ENCODE measurements around the gene SLC5A4. TPM values are rescaled to one million over a fixed set of nuclear protein-coding genes. Genes with fewer than 3 reads are reported as not detected.

SLC5A4 gene
- total RNA-seq, 1 experiment from 2014 or later = not detected

GRCh38 chr22:32216911-32217310 lies 38.2 kb downstream of the SLC5A4 start:
- Histone ChIP-seq H3K79me2 (ENCODE audit: insufficient read depth, low read length) (no peaks in the 10 kb centered on the region), H2BK20ac (ENCODE audit: low read depth, low read length, poor library complexity, severe bottlenecking) (no peak overlapping the region), H3K14ac (ENCODE audit: insufficient read depth, low read length) (no peak overlapping the region), H2BK12ac (ENCODE audit: insufficient read length, low read depth, low read length) (no peak overlapping the region), H4K8ac (replicated peaks; ENCODE audit: insufficient read length, low read depth, low read length) (no peak overlapping the region), H2BK5ac (ENCODE audit: insufficient read length, low read length) (no peak overlapping the region), H3K9ac (ENCODE audit: extremely low read depth, insufficient read length, low read length) (no peak overlapping the region), H2BK120ac (ENCODE audit: low read depth, low read length, poor library complexity, severe bottlenecking) (no peak overlapping the region), H3K27me3 (ENCODE audit: insufficient read depth, low read length) (no peaks in the 10 kb centered on the region), H2AK5ac (ENCODE audit: insufficient read length, low read length) (no peak overlapping the region), H3K23me2 (ENCODE audit: insufficient read length, low read depth, low read length, poor library complexity, severe bottlenecking) (no peaks in the 10 kb centered on the region), H3K4ac (ENCODE audit: low read depth, low read length) (no peak overlapping the region), H3K9me3 (ENCODE audit: control insufficient read depth, low read depth, low read length) (no peaks in the 10 kb centered on the region), H4K20me1 (ENCODE audit: control insufficient read depth, insufficient read depth, insufficient read length) (no peaks in the 10 kb centered on the region), H3K18ac (ENCODE audit: insufficient read length, low read depth, low read length) (no peak overlapping the region), H2BK15ac (ENCODE audit: low read depth, low read length) (no peak overlapping the region), H2AFZ (ENCODE audit: low read length) (no peak overlapping the region), H3K56ac (ENCODE audit: insufficient read length, low read depth, low read length) (no peak overlapping the region), H3K4me1 (ENCODE audit: insufficient read depth, low read length) (no peaks in the 10 kb centered on the region), H3T11ph (ENCODE audit: low read length) (no peak overlapping the region), H3K79me1 (ENCODE audit: insufficient read depth, low read depth, low read length, poor library complexity, severe bottlenecking) (no peaks in the 10 kb centered on the region), H4K91ac (ENCODE audit: insufficient read length, low read depth, low read length) (no peak overlapping the region), H3K4me2 (ENCODE audit: insufficient read depth, insufficient read length, low read length) (no peak overlapping the region), H3K27ac (ENCODE audit: insufficient read length, low read depth, low read length) (no peak overlapping the region), H3K23ac (ENCODE audit: insufficient read length, low read depth, low read length) (no peak overlapping the region), H4K5ac (ENCODE audit: insufficient read length, low read depth, low read length) (no peak overlapping the region)
- Mint-ChIP-seq H3K4me1 (peaks cover 10 to 11% of the 10 kb centered on the region in 2 experiments), H3K36me3 (ENCODE audit: insufficient read depth in 1 of 3, low read depth in 3 of 3) (no peaks in the 10 kb centered on the region), H3K4me3 (no peak overlapping the region), H3K27ac (no peak overlapping the region), H3K27me3 (ENCODE audit: low read depth) (peaks cover 41% of the 10 kb centered on the region), H3K9me3 (no peaks in the 10 kb centered on the region)
- TF ChIP-seq CTCF (conservative IDR thresholded peaks at IDR 0.05) = no peak
- DNase-seq = no peak
- WGBS (ENCODE audit: extremely low coverage, insufficient read length, low lambda C conversion rate) = no CpG with 5 or more reads among the region's 10 CpGs

Measured in H9 (cell line).